ENCODE data around the gene GPC3.

GRCh38 chrX:133580625-133581024 is 404.8 kb downstream of the GPC3 start:
- no peak for TF ChIP-seq YY1 (IDR thresholded peaks at IDR 0.05; ENCODE audit: insufficient read depth, insufficient read length)
- TF ChIP-seq ZNF274 (IDR thresholded peaks at IDR 0.05; ENCODE audit: low read depth, low read length), result no peak
